Measurements from ENCODE around the gene PIN1.

- TF ChIP-seq POLR2A (IDR thresholded peaks at IDR 0.05; ENCODE audit: insufficient read depth in 1 of 2, low read depth in 2 of 2, low read length in 2 of 2) (no peak), ZFP36 (IDR thresholded peaks at IDR 0.05; ENCODE audit: borderline replicate concordance, low read depth, low read length, partially characterized antibody) (no peak)
Measured at GRCh38 chr19:9786342-9786741, 48.8 kb upstream of the PIN1 start.
